HG03045 (cell line): ENCODE results near the gene ANKRD16.
"Not testable (repeated sequence)": the region's sequence is repeated elsewhere in the genome, so short reads cannot be mapped to it uniquely, and the experiment has no call there.

ENCODE experiments used
- ATAC-seq: cut with Tn5 transposase; IDR thresholded peaks from one replicate; pipeline ENCODE4 v1.9.1; 2021; ENCODE audit warnings: mild to moderate bottlenecking, moderate library complexity; ENCODE audit not compliant: unreplicated experiment

ANKRD16 gene

GRCh38 chr10:5877041-5877440 lies 12.7 kb downstream of the ANKRD16 start:
- not testable (repeated sequence) for ATAC-seq

GRCh38 chr10:5876181-5876768 lies 13.4 kb downstream of the ANKRD16 start:
- ATAC-seq = no peak

- no peak for ATAC-seq
Observed at GRCh38 chr10:5873515-5873995, 16.1 kb downstream of the ANKRD16 start.

- ATAC-seq = no peak
Observed at GRCh38 chr10:5871596-5871995, 18.1 kb downstream of the ANKRD16 start.

GRCh38 chr10:5869156-5869555 lies 20.5 kb downstream of the ANKRD16 start:
- no peak for ATAC-seq

GRCh38 chr10:5868383-5868782 lies 21.3 kb downstream of the ANKRD16 start:
- ATAC-seq = not testable (repeated sequence)

GRCh38 chr10:5867091-5867615 lies 22.5 kb downstream of the ANKRD16 start:
- not testable (repeated sequence) for ATAC-seq

GRCh38 chr10:5866451-5867081 lies 23.1 kb downstream of the ANKRD16 start:
- not testable (repeated sequence) for ATAC-seq

GRCh38 chr10:5862981-5863685 lies 26.6 kb downstream of the ANKRD16 start:
- ATAC-seq = not testable (repeated sequence)

GRCh38 chr10:5862360-5862961 lies 27.2 kb downstream of the ANKRD16 start:
- ATAC-seq = peak; percentile 94

- ATAC-seq = no peak
Observed at GRCh38 chr10:5860066-5860465, 29.6 kb downstream of the ANKRD16 start.

GRCh38 chr10:5858811-5859210 lies 30.9 kb downstream of the ANKRD16 start:
- no peak for ATAC-seq

GRCh38 chr10:5856701-5857004 lies 33.0 kb downstream of the ANKRD16 start:
- no peak for ATAC-seq

GRCh38 chr10:5855979-5856700 lies 33.6 kb downstream of the ANKRD16 start:
- ATAC-seq = no peak

- ATAC-seq = no peak
Observed at GRCh38 chr10:5854131-5854475, 35.6 kb downstream of the ANKRD16 start.

GRCh38 chr10:5846667-5847066 lies 43.0 kb downstream of the ANKRD16 start:
- not testable (repeated sequence) for ATAC-seq

GRCh38 chr10:5844345-5845055 lies 45.2 kb downstream of the ANKRD16 start:
- no peak for ATAC-seq

- no peak for ATAC-seq
Observed at GRCh38 chr10:5843686-5844344, 45.9 kb downstream of the ANKRD16 start.

GRCh38 chr10:5841965-5842364 lies 47.7 kb downstream of the ANKRD16 start:
- no peak for ATAC-seq
